Choroid plexus epithelial cell (primary cell): ENCODE measurements around the gene CAPN8.

Source experiments
- DNase-seq: peaks from one replicate; pipeline ENCODE4 v3.0.0-alpha.2; 2010; ENCODE audit warnings: low read depth
- H3K4me3 ChIP-seq: 2 replicates; pipeline ENCODE4 v1.5.1; 2011; ENCODE audit warnings: low read depth, mild to moderate bottlenecking, control low read depth, low read length, moderate library complexity
- CTCF ChIP-seq: conservative IDR thresholded peaks from 2 replicates; pipeline ENCODE4 v1.5.1; 2011; ENCODE audit warnings: low read depth, mild to moderate bottlenecking, control low read depth, inconsistent platforms, low read length, moderate library complexity

The CAPN8 gene

GRCh38 chr1:223620297-223620897 lies 45.1 kb downstream of the CAPN8 start:
- DNase-seq: no peak
- H3K4me3 ChIP-seq: no peak overlapping the region
- TF ChIP-seq CTCF: no peak

GRCh38 chr1:223618680-223619079 lies 46.8 kb downstream of the CAPN8 start:
- H3K4me3 ChIP-seq: no peak overlapping the region
- no peak for TF ChIP-seq CTCF
- no peak for DNase-seq

GRCh38 chr1:223617323-223618070 lies 48.0 kb downstream of the CAPN8 start:
- no peak for DNase-seq
- TF ChIP-seq CTCF: no peak

GRCh38 chr1:223616586-223616985 lies 48.9 kb downstream of the CAPN8 start:
- H3K4me3 ChIP-seq: no peak overlapping the region
- DNase-seq: no peak
- TF ChIP-seq CTCF: no peak

More at GRCh38 chr1:223617323-223618070, 48.0 kb downstream of the CAPN8 start:
- no peak overlapping the region for H3K4me3 ChIP-seq

GRCh38 chr1:223611936-223612335 lies 53.6 kb downstream of the CAPN8 start:
- H3K4me3 ChIP-seq: no peak overlapping the region
- no peak for TF ChIP-seq CTCF
- no peak for DNase-seq

DNA sequence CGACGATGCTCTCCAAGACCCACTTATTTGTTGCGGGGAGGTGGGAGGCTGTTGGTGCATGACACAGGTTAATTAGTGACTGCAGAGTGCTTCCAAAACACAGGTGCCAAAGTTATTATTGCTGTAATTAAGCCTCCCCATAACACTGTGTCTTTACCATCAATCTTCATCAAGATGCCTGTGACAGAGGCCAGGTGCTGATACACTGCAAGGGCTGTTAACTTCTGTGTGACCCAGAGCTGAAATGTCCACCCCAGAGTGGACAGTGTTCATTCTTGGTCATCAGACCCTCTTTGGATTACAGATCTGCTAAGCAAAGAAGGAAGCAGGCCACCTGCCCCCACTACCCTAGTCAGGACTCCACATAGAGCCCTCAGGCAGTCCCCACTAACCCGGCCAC lies 55.5 kb downstream of the CAPN8 start:
- no peak overlapping the region for H3K4me3 ChIP-seq
- no peak for DNase-seq
- no peak for TF ChIP-seq CTCF

DNA sequence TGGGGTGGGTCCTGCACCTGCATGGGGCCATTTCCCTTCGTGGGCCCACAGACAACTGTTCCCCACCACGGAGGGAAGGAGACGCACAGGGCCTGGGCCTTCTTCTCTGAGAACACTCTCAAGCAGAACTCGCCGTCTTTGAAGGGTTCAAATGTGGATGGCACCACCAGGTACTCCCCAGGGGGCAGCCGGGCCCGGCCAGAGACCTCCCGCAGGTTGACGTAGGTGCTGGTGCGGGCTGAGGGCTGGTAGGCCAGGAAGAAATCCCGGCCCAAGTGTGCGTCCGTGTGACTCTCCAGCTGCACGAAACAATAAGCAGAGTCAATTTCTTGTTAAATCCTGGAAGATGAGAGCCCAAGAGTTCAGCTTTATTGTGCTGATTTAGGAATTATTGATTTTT lies 56.4 kb downstream of the CAPN8 start:
- H3K4me3 ChIP-seq: no peak overlapping the region

More for the DNA sequence above, 56.4 kb downstream of the CAPN8 start:
- DNase-seq: no peak
- TF ChIP-seq CTCF: no peak
